Measurements from ENCODE around the gene SP140L.

GRCh38 chr2:230453006-230453405 lies 126.0 kb downstream of the SP140L start:
- TF ChIP-seq EZH2 (IDR thresholded peaks at IDR 0.05; ENCODE audit: borderline replicate concordance, low read length) = no peak
- TF ChIP-seq CTCF (IDR thresholded peaks at IDR 0.05; ENCODE audit: low read length) = no peak
